ENCODE measurements around the gene FFAR2.

GRCh38 chr19:35495107-35496064, 47.3 kb downstream of the FFAR2 start:
- no peak for TF ChIP-seq EZH2 (IDR thresholded peaks at IDR 0.05)
- TF ChIP-seq POLR2AphosphoS5 (IDR thresholded peaks at IDR 0.05; ENCODE audit: borderline replicate concordance, low read depth, low read length), result no peak
- TF ChIP-seq FOXP2 (optimal IDR thresholded peaks at IDR 0.05; ENCODE audit: control extremely low read depth, extremely low read length, insufficient read depth), result no peak

Measured in SK-N-MC (cell line).